Smooth muscle cell (in vitro differentiated cells): ENCODE data around the gene NXPH2. TPM values are rescaled to one million over a fixed set of nuclear protein-coding genes. Genes with fewer than 3 reads are reported as not detected.
A peak's percentile ranks its signal among the peaks of the same experiment; 100 is the strongest.

Experiments used
- DNase-seq: peaks from one replicate; lab custom pipeline; 2025; ENCODE audit not compliant: unreplicated experiment; lab: John Stamatoyannopoulos, UW
- H2AFZ ChIP-seq: fragments of 200-600 bp; sonication (generic); 2 replicates; pipeline ENCODE4 v1.6.0; 2016; ENCODE audit warnings: antibody characterized with exemption, low read depth, mild to moderate bottlenecking
- H3F3A ChIP-seq: fragments of 200-600 bp; sonication (generic); 2 replicates; pipeline ENCODE4 v1.6.0; 2017; ENCODE audit warnings: antibody characterized with exemption, low read depth
- H3K27ac ChIP-seq: fragments of 200-600 bp; sonication (generic); 2 replicates; pipeline ENCODE4 v1.5.1; 2016; ENCODE audit warnings: low read depth, mild to moderate bottlenecking
- H3K27me3 ChIP-seq: fragments of 200-600 bp; sonication (generic); 2 replicates; pipeline ENCODE4 v1.6.1; 2016; ENCODE audit warnings: low read depth, mild to moderate bottlenecking
- H3K36me3 ChIP-seq: fragments of 200-600 bp; sonication (generic); 2 replicates; pipeline ENCODE4 v1.5.1; 2016; ENCODE audit warnings: low read depth
- H3K4me1 ChIP-seq: fragments of 200-600 bp; sonication (generic); 2 replicates; pipeline ENCODE4 v1.5.1; 2016; ENCODE audit warnings: low read depth
- H3K4me2 ChIP-seq: fragments of 200-600 bp; sonication (generic); 2 replicates; pipeline ENCODE4 v1.6.0; 2016; ENCODE audit warnings: mild to moderate bottlenecking
- H3K4me3 ChIP-seq: fragments of 200-600 bp; sonication (generic); 2 replicates; pipeline ENCODE4 v1.5.1; 2016; ENCODE audit warnings: mild to moderate bottlenecking
- H3K79me2 ChIP-seq: fragments of 200-600 bp; sonication (generic); 2 replicates; pipeline ENCODE4 v1.6.0; 2016; ENCODE audit warnings: low read depth, mild to moderate bottlenecking
- H3K9ac ChIP-seq: fragments of 200-600 bp; sonication (generic); 2 replicates; pipeline ENCODE4 v1.6.0; 2016; ENCODE audit warnings: low read depth
- H3K9me3 ChIP-seq: fragments of 200-600 bp; sonication (generic); replicated peaks from 2 replicates; pipeline ENCODE4 v1.5.1; 2016; ENCODE audit warnings: low read depth
- H4K20me1 ChIP-seq: fragments of 200-600 bp; sonication (generic); 2 replicates; pipeline ENCODE4 v1.6.0; 2016; ENCODE audit warnings: low read depth
- CTCF ChIP-seq: fragments of 200-600 bp; sonication (generic); IDR thresholded peaks from 2 replicates; pipeline ENCODE4 v1.5.1; 2017; ENCODE audit warnings: borderline replicate concordance, mild to moderate bottlenecking, antibody characterized with exemption; ENCODE audit not compliant: insufficient read depth, poor library complexity, severe bottlenecking
- WGBS: methylation state at CpG from one replicate; pipeline ENCODE4 v1.1.7; 2016; ENCODE audit warnings: low lambda C conversion rate; 5-methylcytosine and 5-hydroxymethylcytosine counted together
- polyA plus RNA-seq: library from polyadenylated mRNA; unstranded; fragments of >200 nt; fragmentation: Nextera tagmentation; extraction: Ambion mirVana; gene quantifications from 2 replicates; pipeline ENCODE4 v1.2.1, GENCODE V29; 2016
- total RNA-seq: library from RNA; depleted of rRNA; stranded (reverse); fragments of >200 nt; gene quantifications from 2 replicates; pipeline ENCODE4 v1.2.3, GENCODE V29; 2014

Gene NXPH2
- total and polyA plus RNA-seq, 2 experiments from 2014 or later, result not detected

- no peak for DNase-seq
- Histone ChIP-seq H3K27ac (no peak overlapping the region), H3F3A (no peaks in the 10 kb centered on the region), H2AFZ (no peak overlapping the region), H3K9me3 (no peaks in the 10 kb centered on the region), H3K4me2 (peak overlapping the region; percentile 94), H3K4me3 (peak overlapping the region; percentile 64), H3K36me3 (no peaks in the 10 kb centered on the region), H3K4me1 (peaks cover 29% of the 10 kb centered on the region), H4K20me1 (no peaks in the 10 kb centered on the region), H3K79me2 (no peaks in the 10 kb centered on the region), H3K27me3 (peaks cover 64% of the 10 kb centered on the region), H3K9ac (no peak overlapping the region)
- TF ChIP-seq CTCF, result no peak
- WGBS, result 6% methylated on average over 19 of the region's 19 CpGs
These were observed 718 bp upstream of the NXPH2 start for GRCh38 chr2:138780908-138781307.

- under 1% methylated on average over 35 of the region's 40 CpGs for WGBS
- TF ChIP-seq CTCF, result no peak
- peak overlapping the region; percentile 94 for H3K4me2 ChIP-seq
- no peak overlapping the region for H2AFZ ChIP-seq
- no peaks in the 10 kb centered on the region for H3K36me3 ChIP-seq
- no peaks in the 10 kb centered on the region for H3F3A ChIP-seq
- H3K27me3 ChIP-seq, result peaks cover 64% of the 10 kb centered on the region
- H3K4me1 ChIP-seq, result peaks cover 29% of the 10 kb centered on the region
- no peaks in the 10 kb centered on the region for H3K79me2 ChIP-seq
- no peaks in the 10 kb centered on the region for H3K9me3 ChIP-seq
- no peak for DNase-seq
- no peaks in the 10 kb centered on the region for H4K20me1 ChIP-seq
- H3K27ac ChIP-seq, result no peak overlapping the region
- H3K4me3 ChIP-seq, result peak overlapping the region; percentile 64
- no peak overlapping the region for H3K9ac ChIP-seq
These were observed 273 bp upstream of the NXPH2 start for GRCh38 chr2:138780446-138780880.

GRCh38 chr2:138779406-138779780 is 797 bp downstream of the NXPH2 start:
- Histone ChIP-seq H3F3A (no peaks in the 10 kb centered on the region), H3K36me3 (no peaks in the 10 kb centered on the region), H3K9ac (no peak overlapping the region), H3K79me2 (no peaks in the 10 kb centered on the region), H3K27ac (no peak overlapping the region), H2AFZ (peak overlapping the region; percentile 13), H3K4me1 (peaks cover 29% of the 10 kb centered on the region), H3K27me3 (peaks cover 64% of the 10 kb centered on the region), H3K9me3 (no peaks in the 10 kb centered on the region), H3K4me2 (peak overlapping the region; percentile 94), H3K4me3 (peak overlapping the region; percentile 64), H4K20me1 (no peaks in the 10 kb centered on the region)
- TF ChIP-seq CTCF, result no peak
- WGBS, result under 1% methylated on average over 20 of the region's 20 CpGs
- DNase-seq, result no peak

GRCh38 chr2:138777996-138778395 is 2.2 kb downstream of the NXPH2 start:
- WGBS, result 4% methylated on average over 2 of the region's 2 CpGs
- peaks cover 52% of the 10 kb centered on the region for H3K27me3 ChIP-seq
- peak overlapping the region; percentile 2 for H3K4me2 ChIP-seq
- no peak for DNase-seq
- H3K9me3 ChIP-seq, result no peaks in the 10 kb centered on the region
- H2AFZ ChIP-seq, result no peak overlapping the region
- no peaks in the 10 kb centered on the region for H3K79me2 ChIP-seq
- TF ChIP-seq CTCF, result no peak
- H3K4me3 ChIP-seq, result no peak overlapping the region
- H3K27ac ChIP-seq, result no peak overlapping the region
- H3F3A ChIP-seq, result no peaks in the 10 kb centered on the region
- no peaks in the 10 kb centered on the region for H4K20me1 ChIP-seq
- H3K4me1 ChIP-seq, result peaks cover 29% of the 10 kb centered on the region
- H3K36me3 ChIP-seq, result no peaks in the 10 kb centered on the region
- no peak overlapping the region for H3K9ac ChIP-seq
